ENCODE data around the gene KDF1.

DNA sequence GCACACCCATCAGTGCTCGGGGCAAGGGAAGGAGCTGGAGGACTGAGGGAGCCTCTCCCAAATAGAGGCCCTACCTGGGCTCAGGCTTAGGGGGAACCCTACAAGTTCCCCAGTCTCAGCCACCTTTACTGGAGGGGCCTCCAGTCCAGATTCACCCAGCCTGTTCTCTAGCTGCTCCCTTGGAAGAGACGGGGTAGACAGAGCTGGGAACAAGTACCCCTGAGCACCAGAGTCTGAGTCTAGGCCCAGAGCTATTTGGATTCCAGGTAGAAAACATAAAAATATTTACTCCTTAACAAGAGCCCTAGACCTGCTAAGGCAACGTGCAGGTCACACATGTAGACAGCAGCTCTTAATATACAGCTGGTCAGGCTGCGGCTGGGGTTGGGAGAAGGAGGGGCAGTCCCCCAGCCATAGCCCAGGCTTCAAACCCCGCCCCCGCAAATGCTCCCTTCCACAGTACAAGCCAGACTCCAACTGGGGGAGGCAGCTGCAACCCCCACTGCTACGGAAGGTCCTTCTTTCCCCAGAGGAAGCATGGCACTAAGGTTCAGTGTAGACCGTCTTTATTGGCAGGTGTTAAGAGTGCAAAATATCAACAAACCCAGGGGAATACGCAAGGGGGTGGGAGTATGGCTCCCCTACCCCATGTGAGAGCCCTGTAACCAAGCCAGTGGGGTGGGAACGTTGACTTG, 44.4 kb upstream of the KDF1 start:
- TF ChIP-seq, protein P1, sequence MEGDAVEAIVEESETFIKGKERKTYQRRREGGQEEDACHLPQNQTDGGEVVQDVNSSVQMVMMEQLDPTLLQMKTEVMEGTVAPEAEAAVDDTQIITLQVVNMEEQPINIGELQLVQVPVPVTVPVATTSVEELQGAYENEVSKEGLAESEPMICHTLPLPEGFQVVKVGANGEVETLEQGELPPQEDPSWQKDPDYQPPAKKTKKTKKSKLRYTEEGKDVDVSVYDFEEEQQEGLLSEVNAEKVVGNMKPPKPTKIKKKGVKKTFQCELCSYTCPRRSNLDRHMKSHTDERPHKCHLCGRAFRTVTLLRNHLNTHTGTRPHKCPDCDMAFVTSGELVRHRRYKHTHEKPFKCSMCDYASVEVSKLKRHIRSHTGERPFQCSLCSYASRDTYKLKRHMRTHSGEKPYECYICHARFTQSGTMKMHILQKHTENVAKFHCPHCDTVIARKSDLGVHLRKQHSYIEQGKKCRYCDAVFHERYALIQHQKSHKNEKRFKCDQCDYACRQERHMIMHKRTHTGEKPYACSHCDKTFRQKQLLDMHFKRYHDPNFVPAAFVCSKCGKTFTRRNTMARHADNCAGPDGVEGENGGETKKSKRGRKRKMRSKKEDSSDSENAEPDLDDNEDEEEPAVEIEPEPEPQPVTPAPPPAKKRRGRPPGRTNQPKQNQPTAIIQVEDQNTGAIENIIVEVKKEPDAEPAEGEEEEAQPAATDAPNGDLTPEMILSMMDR (conservative IDR thresholded peaks at IDR 0.05; ENCODE audit: low read length): no peak
- TF ChIP-seq EZH2phosphoT487 (IDR thresholded peaks at IDR 0.05; ENCODE audit: borderline replicate concordance): no peak

All from Loucy (cell line).